RWPE2 (cell line): ENCODE measurements around the gene RING1.

ENCODE experiments used
- ATAC-seq: fragments of 200-7000 bp; cut with Tn5 transposase; 3 replicates; pipeline ENCODE4 v1.9.1; 2021; ENCODE audit warnings: low read depth
- DNase-seq: peaks from one replicate; pipeline ENCODE4 v3.0.0-alpha.2; 2020; ENCODE audit warnings: low spot score
- H3K27ac ChIP-seq: fragments of 450-650 bp; 2 replicates; pipeline ENCODE4 v1.5.1; 2017; ENCODE audit warnings: mild to moderate bottlenecking; ENCODE audit not compliant: poor library complexity, severe bottlenecking
- H3K27me3 ChIP-seq: fragments of 250-450 bp; sonication (Bioruptor Pico); 2 replicates; pipeline ENCODE4 v1.5.1; 2021; ENCODE audit warnings: mild to moderate bottlenecking, moderate library complexity; ENCODE audit not compliant: insufficient read depth, poor library complexity, severe bottlenecking
- H3K36me3 ChIP-seq: fragments of 250-450 bp; sonication (Bioruptor Pico); 2 replicates; pipeline ENCODE4 v1.5.1; 2020; ENCODE audit warnings: low read depth, mild to moderate bottlenecking, moderate library complexity
- H3K4me1 ChIP-seq: fragments of 250-450 bp; sonication (Bioruptor Pico); 2 replicates; pipeline ENCODE4 v1.5.1; 2021; ENCODE audit warnings: mild to moderate bottlenecking, moderate library complexity; ENCODE audit not compliant: insufficient read depth, poor library complexity, severe bottlenecking
- H3K4me3 ChIP-seq: fragments of 250-450 bp; sonication (Bioruptor Pico); 2 replicates; pipeline ENCODE4 v1.5.1; 2021; ENCODE audit warnings: mild to moderate bottlenecking, moderate library complexity; ENCODE audit not compliant: severe bottlenecking
- H3K9me3 ChIP-seq: fragments of 250-450 bp; sonication (Bioruptor Pico); 2 replicates; pipeline ENCODE4 v1.5.1; 2021; ENCODE audit warnings: mild to moderate bottlenecking, moderate library complexity; ENCODE audit not compliant: severe bottlenecking
- CTCF ChIP-seq: fragments of 450-650 bp; IDR thresholded peaks from one replicate; pipeline ENCODE4 v1.5.1; 2017; ENCODE audit warnings: mild to moderate bottlenecking, moderate library complexity; ENCODE audit not compliant: poor library complexity, severe bottlenecking

Gene RING1

GRCh38 chr6:33243476-33243875, 35.2 kb downstream of the RING1 start:
- H3K27ac ChIP-seq: no peak overlapping the region
- H3K4me3 ChIP-seq: no peak overlapping the region
- ATAC-seq: no peak
- no peaks in the 10 kb centered on the region for H3K9me3 ChIP-seq
- no peaks in the 10 kb centered on the region for H3K36me3 ChIP-seq
- no peak for DNase-seq
- no peaks in the 10 kb centered on the region for H3K4me1 ChIP-seq
- H3K27me3 ChIP-seq: no peaks in the 10 kb centered on the region
- no peak for TF ChIP-seq CTCF

- H3K4me3 ChIP-seq: peak overlapping the region; percentile 38
- peak; percentile 79 for DNase-seq
- H3K9me3 ChIP-seq: no peaks in the 10 kb centered on the region
- H3K4me1 ChIP-seq: peaks cover 10% of the 10 kb centered on the region
- peak overlapping the region; percentile 83 for H3K27ac ChIP-seq
- peak; percentile 41 for ATAC-seq
- H3K27me3 ChIP-seq: no peaks in the 10 kb centered on the region
- TF ChIP-seq CTCF: peak; percentile 92
- peaks cover 8% of the 10 kb centered on the region; the same call in 1 of the 2 replicates for H3K36me3 ChIP-seq
Measured at GRCh38 chr6:33247977-33248642, 39.8 kb downstream of the RING1 start.

- ATAC-seq (peak; percentile 20; the same call in 2 of the 3 replicates), DNase-seq (no peak)
- H3K27ac ChIP-seq: peak overlapping the region; percentile 83
- H3K27me3 ChIP-seq: no peaks in the 10 kb centered on the region
- no peaks in the 10 kb centered on the region for H3K9me3 ChIP-seq
- H3K4me1 ChIP-seq: peaks cover 10% of the 10 kb centered on the region
- peak overlapping the region; percentile 38 for H3K4me3 ChIP-seq
- TF ChIP-seq CTCF: peak; percentile 71
- H3K36me3 ChIP-seq: peaks cover 8% of the 10 kb centered on the region
Measured at GRCh38 chr6:33248643-33248931, 40.3 kb downstream of the RING1 start.

GRCh38 chr6:33248932-33249731, 40.8 kb downstream of the RING1 start:
- Histone ChIP-seq H3K4me1 (peaks cover 10% of the 10 kb centered on the region), H3K27me3 (no peaks in the 10 kb centered on the region), H3K4me3 (peak overlapping the region; percentile 38), H3K36me3 (peaks cover 13% of the 10 kb centered on the region), H3K9me3 (no peaks in the 10 kb centered on the region), H3K27ac (peak overlapping the region; percentile 83)
- ATAC-seq (peak; percentile 90), DNase-seq (peak; percentile 98)
- TF ChIP-seq CTCF: no peak
